ENCODE data around the gene TIMP2. TPM values are rescaled to one million over a fixed set of nuclear protein-coding genes. Genes with fewer than 3 reads are reported as not detected.

TIMP2 gene
- total and polyA plus RNA-seq, 2 of the 8 experiments (the other 6 are each of a cell fraction or from before 2014, with no cell fraction given): 18.2 to 43.3 TPM

DNA sequence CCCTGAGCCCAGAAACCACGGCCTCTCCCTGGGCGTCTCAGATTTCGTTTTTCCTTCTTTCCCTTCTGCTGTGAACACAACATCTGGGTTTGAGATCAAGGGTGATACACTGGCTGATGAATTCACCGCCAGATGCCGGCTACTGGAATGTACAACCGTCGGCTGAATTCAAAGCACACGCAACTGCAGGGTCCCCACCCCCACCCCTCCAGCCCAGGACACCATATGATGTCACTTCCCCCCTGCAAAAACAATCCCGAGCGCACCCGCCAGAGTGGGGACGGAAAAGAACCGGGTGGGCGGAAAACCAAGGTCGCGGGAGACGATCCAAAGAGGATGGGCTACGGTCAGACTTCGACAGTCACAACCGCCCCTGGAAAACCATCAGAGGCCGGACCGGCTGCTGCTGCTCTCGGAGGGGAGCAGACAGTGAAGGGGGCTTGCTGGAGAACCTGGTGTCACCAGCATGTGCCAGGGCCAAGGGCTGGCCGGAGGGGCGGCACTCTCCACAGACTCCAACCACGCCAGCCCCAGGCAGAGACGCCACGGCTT is 45.5 kb downstream of the TIMP2 start:
- Histone ChIP-seq H3K4me1 (replicated peaks in 1 of 4; ENCODE audit: control insufficient read depth in 3 of 4, insufficient read depth in 4 of 4, low read length in 3 of 4) (peaks cover 0 to 30% (median 21%) of the 10 kb centered on the region in 4 experiments; a peak in 6 of 7 replicates), H3K4me3 (ENCODE audit: extremely low read depth in 1 of 4, insufficient read depth in 2 of 4, low read depth in 3 of 4, low read length in 4 of 4) (no peak overlapping the region), H3K4me2 (ENCODE audit: insufficient read depth in 1 of 2, low read depth in 2 of 2, low read length in 2 of 2) (no peak overlapping the region), H2BK20ac (ENCODE audit: low read length) (no peak overlapping the region), H3K23ac (ENCODE audit: insufficient read length) (no peak overlapping the region), H3K36me3 (ENCODE audit: control insufficient read depth in 2 of 4, insufficient read depth in 4 of 4, low read length in 3 of 4) (peaks cover 0 to 2% (median 0%) of the 10 kb centered on the region in 4 experiments; a peak in 1 of 8 replicates), H2BK120ac (replicated peaks; ENCODE audit: low read depth, low read length) (no peak overlapping the region), H2AK5ac (ENCODE audit: low read depth, low read length) (no peak overlapping the region), H4K91ac (replicated peaks; ENCODE audit: insufficient read length, low read length) (no peak overlapping the region), H4K8ac (ENCODE audit: extremely low read depth, insufficient read depth, low read length) (peak overlapping the region; percentile 45; the same call in 1 of the 2 replicates), H3K27ac (ENCODE audit: low read depth, low read length) (no peak overlapping the region), H3K14ac (ENCODE audit: insufficient read length) (no peak overlapping the region), H3K79me1 (ENCODE audit: low read depth, low read length) (no peaks in the 10 kb centered on the region; the same call in 1 of the 2 replicates), H3K56ac (replicated peaks; ENCODE audit: insufficient read length, low read depth, low read length) (no peak overlapping the region), H2BK12ac (ENCODE audit: low read depth, low read length) (no peak overlapping the region), H3K23me2 (ENCODE audit: low read depth, low read length) (no peaks in the 10 kb centered on the region), H2BK15ac (ENCODE audit: low read length) (peak overlapping the region; percentile 92; the same call in 1 of the 2 replicates), H3K18ac (ENCODE audit: extremely low read depth, low read length) (no peak overlapping the region), H3K9ac (replicated peaks in 1 of 4; ENCODE audit: extremely low read depth in 1 of 4, low read depth in 3 of 4, low read length in 3 of 4) (no peak overlapping the region), H3K4ac (replicated peaks; ENCODE audit: insufficient read length, low read depth, low read length) (no peak overlapping the region), H2BK5ac (ENCODE audit: low read depth, low read length) (no peak overlapping the region), H3K9me3 (ENCODE audit: insufficient read depth in 2 of 2, low read depth in 1 of 2, low read length in 1 of 2) (no peaks in the 10 kb centered on the region), H4K20me1 (replicated peaks in 1 of 2; ENCODE audit: control insufficient read depth in 1 of 2, insufficient read depth in 2 of 2, low read length in 2 of 2) (peaks cover 2 to 5% of the 10 kb centered on the region in 2 experiments), H4K5ac (ENCODE audit: insufficient read length, low read depth, low read length) (no peak overlapping the region), H2AFZ (ENCODE audit: low read length) (no peak overlapping the region), H3K79me2 (ENCODE audit: control insufficient read depth in 1 of 2, insufficient read depth in 2 of 2, low read length in 2 of 2) (peaks cover 0 to 11% of the 10 kb centered on the region in 2 experiments; a peak in 1 of 4 replicates), H3K27me3 (replicated peaks in 1 of 4; ENCODE audit: control insufficient read depth in 3 of 4, extremely low read depth in 1 of 4, insufficient read depth in 3 of 4, low read length in 3 of 4) (no peaks in the 10 kb centered on the region)
- ChIA-PET CTCF (ENCODE audit: partially characterized antibody) (interaction anchor here (1.0 to 1.4 kb wide), 2 partner anchors 14 to 85 kb away, joined by 3 read pairs; no protein-coding TSS in a partner anchor), POLR2A (ENCODE audit: partially characterized antibody) (no interaction called here)
- DNase-seq (ENCODE audit: low read depth in 1 of 2, low spot score in 2 of 2) (no peak), FAIRE-seq (no peak)
- WGBS, 2 experiments (ENCODE audit: extremely low coverage in 1 of 2, insufficient coverage in 1 of 2, insufficient read length in 1 of 2, insufficient replicate concordance in 2 of 2, low coverage in 1 of 2, low lambda C conversion rate in 2 of 2, missing lambda C conversion rate in 1 of 2): 82% methylated on average over 22 of the region's 28 CpGs; no CpG with 5 or more reads in 1 of the 2 experiments
- TF ChIP-seq KDM4A (IDR thresholded peaks at IDR 0.05; ENCODE audit: low read depth, low read length, severe bottlenecking) (no peak), TAF1 (IDR thresholded peaks at IDR 0.05; ENCODE audit: low read depth, low read length) (no peak), GTF2F1 (IDR thresholded peaks at IDR 0.05; ENCODE audit: borderline replicate concordance, low read depth, low read length) (no peak), SUZ12 (IDR thresholded peaks at IDR 0.05; ENCODE audit: low read length) (no peak), NRF1 (IDR thresholded peaks at IDR 0.05; ENCODE audit: low read depth, low read length) (no peak), CBX8 (IDR thresholded peaks at IDR 0.05; ENCODE audit: borderline replicate concordance, low read depth, low read length) (no peak), HDAC6 (IDR thresholded peaks at IDR 0.05; ENCODE audit: low read depth, low read length) (no peak), PHF8 (conservative IDR thresholded peaks at IDR 0.05; ENCODE audit: low read depth, low read length) (no peak), SP2 (IDR thresholded peaks at IDR 0.05; ENCODE audit: low read length) (no peak), CEBPB (IDR thresholded peaks at IDR 0.05; ENCODE audit: low read depth, low read length) (no peak)
- TF ChIP-seq, protein P1, sequence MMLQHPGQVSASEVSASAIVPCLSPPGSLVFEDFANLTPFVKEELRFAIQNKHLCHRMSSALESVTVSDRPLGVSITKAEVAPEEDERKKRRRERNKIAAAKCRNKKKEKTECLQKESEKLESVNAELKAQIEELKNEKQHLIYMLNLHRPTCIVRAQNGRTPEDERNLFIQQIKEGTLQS (IDR thresholded peaks at IDR 0.05; ENCODE audit: insufficient read depth, low read depth, low read length): no peak

All from H1 (cell line).